PC-3 (cell line): ENCODE measurements around the gene ZNF136. TPM values are rescaled to one million over a fixed set of nuclear protein-coding genes. Genes with fewer than 3 reads are reported as not detected.

Experiments
- ATAC-seq: fragments of 200-7000 bp; cut with Tn5 transposase; 2 replicates; pipeline ENCODE4 v1.9.1; 2020; ENCODE audit warnings: mild to moderate bottlenecking, moderate library complexity
- BruUV-seq: library from RNA; stranded (reverse); fragments of 400-500 nt; replicated peaks from 2 replicates; lab custom pipeline; 2021; lab: Mats Ljungman, UMichigan
- CTCF ChIA-PET: fragments of 300-600 bp; sonication (Branson Sonifier 250); formaldehyde crosslinking; loops from one replicate; lab custom pipeline; 2022; ENCODE audit warnings: antibody characterized with exemption; lab: Charles Lee
- POLR2A ChIA-PET: fragments of 300-600 bp; sonication (Branson Sonifier 250); formaldehyde crosslinking; loops from one replicate; lab custom pipeline; 2022; ENCODE audit warnings: antibody characterized with exemption; ENCODE audit not compliant: unreplicated experiment; lab: Charles Lee
- DNase-seq: peaks from one replicate; pipeline ENCODE4 v3.0.0-alpha.2; 2015
- H2AFZ ChIP-seq: fragments of 300-600 bp; sonication (generic); 2 replicates; pipeline ENCODE4 v1.6.0; 2016; ENCODE audit warnings: antibody characterized with exemption, low read length
- H3F3A ChIP-seq: fragments of 300-600 bp; sonication (generic); one replicate; pipeline ENCODE4 v1.6.0; 2017; ENCODE audit warnings: antibody characterized with exemption, low read length, control low read depth, mild to moderate bottlenecking; ENCODE audit not compliant: unreplicated experiment
- H3K27ac ChIP-seq: fragments of 300-600 bp; sonication (generic); 2 replicates; pipeline ENCODE4 v1.5.1; 2016; ENCODE audit warnings: mild to moderate bottlenecking, low read length
- H3K27me3 ChIP-seq: fragments of 300-600 bp; sonication (generic); 2 replicates; pipeline ENCODE4 v1.6.1; 2016; ENCODE audit warnings: low read length, mixed read lengths
- H3K36me3 ChIP-seq: fragments of 300-600 bp; sonication (generic); 2 replicates; pipeline ENCODE4 v1.6.1; 2016; ENCODE audit warnings: low read depth, mixed run types, low read length, mixed read lengths
- H3K4me1 ChIP-seq: fragments of 300-600 bp; sonication (generic); 2 replicates; pipeline ENCODE4 v1.5.1; 2016; ENCODE audit warnings: low read length; ENCODE audit not compliant: insufficient read depth
- H3K4me2 ChIP-seq: fragments of 300-600 bp; sonication (generic); 2 replicates; pipeline ENCODE4 v1.6.0; 2016; ENCODE audit warnings: low read length
- H3K4me3 ChIP-seq: fragments of 300-600 bp; sonication (generic); 2 replicates; pipeline ENCODE4 v1.5.1; 2016; ENCODE audit warnings: mild to moderate bottlenecking, low read length, mixed read lengths
- H3K79me2 ChIP-seq: fragments of 300-600 bp; sonication (generic); 2 replicates; pipeline ENCODE4 v1.6.1; 2017; ENCODE audit warnings: low read length, mixed read lengths
- H3K9ac ChIP-seq: fragments of 300-600 bp; sonication (generic); 2 replicates; pipeline ENCODE4 v1.6.0; 2016; ENCODE audit warnings: mild to moderate bottlenecking, low read length
- H3K9me2 ChIP-seq: fragments of 300-600 bp; sonication (generic); replicated peaks from 2 replicates; pipeline ENCODE4 v1.6.1; 2016; ENCODE audit warnings: mixed run types, low read length, mixed read lengths
- H3K9me3 ChIP-seq: fragments of 300-600 bp; sonication (generic); 2 replicates; pipeline ENCODE4 v1.6.1; 2016; ENCODE audit warnings: low read length, mixed read lengths
- H4K20me1 ChIP-seq: fragments of 300-600 bp; sonication (generic); 2 replicates; pipeline ENCODE4 v1.6.1; 2016; ENCODE audit warnings: low read length, mixed read lengths
- CTCF ChIP-seq: fragments of 300-600 bp; sonication (generic); conservative IDR thresholded peaks from 2 replicates; pipeline ENCODE4 v1.5.1; 2017; ENCODE audit warnings: antibody characterized with exemption, low read depth, mild to moderate bottlenecking, low read length
- EZH2 ChIP-seq: fragments of 300-600 bp; sonication (generic); IDR thresholded peaks from one replicate; pipeline ENCODE4 v1.6.1; 2017; ENCODE audit warnings: antibody characterized with exemption, mild to moderate bottlenecking, low read length; ENCODE audit not compliant: unreplicated experiment
- EZH2phosphoT487 ChIP-seq: fragments of 300-600 bp; sonication (generic); IDR thresholded peaks from 2 replicates; pipeline ENCODE4 v1.6.1; 2018; ENCODE audit warnings: mild to moderate bottlenecking, antibody characterized with exemption, low read length, borderline replicate concordance
- intact Hi-C: fragments of 100-400 bp; cut with micrococcal nuclease; formaldehyde crosslinking; loops from 2 replicates; pipeline ENCODE4 v1.9.0; 2023
- total RNA-seq: library from RNA; depleted of rRNA; stranded (reverse); fragments of >200 nt; gene quantifications from 2 replicates; pipeline ENCODE4 v1.2.3, GENCODE V29; 2014

ZNF136 gene
- total RNA-seq, 1 experiment from 2014 or later: 7.9 TPM

- no peaks in the 10 kb centered on the region for H3K27me3 ChIP-seq
- peak overlapping the region; percentile 83 for H2AFZ ChIP-seq
- TF ChIP-seq CTCF: no peak
- TF ChIP-seq EZH2: no peak
- no peak for TF ChIP-seq EZH2phosphoT487
- no TSS peak for BruUV-seq
- ChIA-PET CTCF (interaction anchor here (0.6 kb wide), 1 partner anchor 203 kb away, joined by 6 read pairs; the partner anchor contains the start of gene ZNF442), POLR2A (interaction anchor here (0.6 to 1.0 kb wide), 3 partner anchors 24 to 565 kb away, joined by 3 to 4 read pairs (median 3); no protein-coding TSS in a partner anchor)
- intact Hi-C loops: no loop called here
- H3K79me2 ChIP-seq: peaks cover 41% of the 10 kb centered on the region
- H3K9ac ChIP-seq: no peak overlapping the region
- H3K4me1 ChIP-seq: peaks cover 5% of the 10 kb centered on the region; the same call in 1 of the 2 replicates
- H3K4me3 ChIP-seq: peak overlapping the region; percentile 94
- peaks cover 27% of the 10 kb centered on the region for H3K36me3 ChIP-seq
- H3K4me2 ChIP-seq: peak overlapping the region; percentile 97
- peaks cover 13% of the 10 kb centered on the region for H3K9me3 ChIP-seq
- H4K20me1 ChIP-seq: no peaks in the 10 kb centered on the region
- H3K9me2 ChIP-seq: no peaks in the 10 kb centered on the region
- no peak overlapping the region for H3K27ac ChIP-seq
- no peak for ATAC-seq
- no peaks in the 10 kb centered on the region for H3F3A ChIP-seq
- no peak for DNase-seq
These were observed 399 bp upstream of the ZNF136 start for GRCh38 chr19:12162513-12162881.

- Histone ChIP-seq H3K36me3 (peaks cover 34% of the 10 kb centered on the region), H3K4me1 (peaks cover 5% of the 10 kb centered on the region; the same call in 1 of the 2 replicates), H2AFZ (peak overlapping the region; percentile 83), H3F3A (no peaks in the 10 kb centered on the region), H3K4me3 (peak overlapping the region; percentile 94), H3K27ac (peak overlapping the region; percentile 51), H4K20me1 (no peaks in the 10 kb centered on the region), H3K4me2 (peak overlapping the region; percentile 97), H3K9me3 (peaks cover 13% of the 10 kb centered on the region), H3K9ac (peak overlapping the region; percentile 94), H3K9me2 (no peaks in the 10 kb centered on the region), H3K79me2 (peaks cover 41% of the 10 kb centered on the region), H3K27me3 (no peaks in the 10 kb centered on the region)
- peak; percentile 6 for DNase-seq
- POLR2A ChIA-PET: no interaction called here
- TF ChIP-seq EZH2: no peak
- TF ChIP-seq CTCF: no peak
- TF ChIP-seq EZH2phosphoT487: no peak
- intact Hi-C loops: no loop called here
- BruUV-seq: TSS peak; percentile 47
- ATAC-seq: no peak
- CTCF ChIA-PET: no interaction called here
These were observed 930 bp downstream of the ZNF136 start for GRCh38 chr19:12163826-12164225.

- Histone ChIP-seq H3K9me2 (no peaks in the 10 kb centered on the region), H3K4me1 (peaks cover 5% of the 10 kb centered on the region; the same call in 1 of the 2 replicates), H3K4me2 (no peak overlapping the region), H3K9ac (no peak overlapping the region), H4K20me1 (no peaks in the 10 kb centered on the region), H3K27ac (no peak overlapping the region), H3K9me3 (peaks cover 9% of the 10 kb centered on the region), H2AFZ (no peak overlapping the region), H3K4me3 (no peak overlapping the region), H3K27me3 (no peaks in the 10 kb centered on the region), H3K36me3 (peaks cover 53% of the 10 kb centered on the region), H3K79me2 (peaks cover 41% of the 10 kb centered on the region), H3F3A (no peaks in the 10 kb centered on the region)
- no peak for TF ChIP-seq CTCF
- TF ChIP-seq EZH2phosphoT487: no peak
- TF ChIP-seq EZH2: no peak
- no TSS peak for BruUV-seq
- DNase-seq (no peak), ATAC-seq (no peak)
- intact Hi-C loops: no loop called here
- ChIA-PET CTCF (no interaction called here), POLR2A (interaction anchor here (0.6 kb wide), 1 partner anchor 26 kb away, joined by 7 read pairs; the partner anchor contains the start of gene ZNF20)
These were observed 3.7 kb downstream of the ZNF136 start for GRCh38 chr19:12166626-12167025.
